SK-N-MC (cell line): ENCODE results near the gene ZFAND4.

Source experiments
- EZH2 ChIP-seq: fragments of 200-600 bp; sonication (generic); IDR thresholded peaks from one replicate; pipeline ENCODE4 v1.6.1; 2017; ENCODE audit warnings: antibody characterized with exemption
- FOXP2 ChIP-seq: optimal IDR thresholded peaks from 2 replicates; pipeline ENCODE3; 2011; ENCODE audit warnings: mild to moderate bottlenecking, moderate library complexity; ENCODE audit not compliant: insufficient read depth; ENCODE audit errors: extremely low read length, control extremely low read depth
- POLR2AphosphoS5 ChIP-seq: IDR thresholded peaks from 2 replicates; pipeline ENCODE4 v1.6.1; 2012; ENCODE audit warnings: mild to moderate bottlenecking, low read depth, low read length, borderline replicate concordance

DNA sequence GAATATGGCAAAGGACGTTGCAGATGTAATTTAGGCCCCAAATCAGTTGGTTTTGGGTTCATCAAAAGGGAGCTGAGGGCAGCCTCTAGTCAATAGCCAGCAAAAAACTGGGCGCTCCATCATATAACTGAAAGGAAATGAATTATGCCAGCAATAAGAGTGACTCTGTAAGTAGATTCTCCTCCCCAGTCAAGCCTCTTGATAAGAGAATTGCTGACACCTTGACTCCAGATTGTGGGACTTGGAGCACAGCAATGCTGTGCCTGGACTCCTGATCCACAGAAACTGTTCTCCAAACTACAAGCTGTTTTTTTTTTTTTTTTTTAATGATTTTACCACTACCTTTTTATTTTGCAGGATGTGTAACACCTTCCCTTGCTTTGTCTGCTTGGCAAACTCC, 25.5 kb downstream of the ZFAND4 start:
- TF ChIP-seq EZH2 (no peak), POLR2AphosphoS5 (no peak), FOXP2 (no peak)
